SK-N-SH (cell line): ENCODE measurements around the gene ILF3. TPM values are rescaled to one million over a fixed set of nuclear protein-coding genes. Genes with fewer than 3 reads are reported as not detected.

Source experiments
- CTCF ChIA-PET: fragments of 300-600, 350-600 bp; formaldehyde crosslinking; extraction: SDS; loops from one replicate; lab custom pipeline; 2021; lab: Yijun Ruan, JAX
- POLR2A ChIA-PET: fragments of 350-600 bp; sonication (Branson Sonifier 250); formaldehyde crosslinking; extraction: SDS; loops from one replicate; lab custom pipeline; 2020; ENCODE audit warnings: antibody characterized with exemption, inconsistent platforms; lab: Yijun Ruan, JAX
- DNase-seq: peaks from one replicate; pipeline ENCODE4 v3.0.0; 2012
- H2AFZ ChIP-seq: fragments of 200-600 bp; sonication (generic); 2 replicates; pipeline ENCODE4 v1.8.1; 2016; ENCODE audit warnings: antibody characterized with exemption, mild to moderate bottlenecking, low read depth
- H3F3A ChIP-seq: fragments of 200-600 bp; sonication (generic); replicated peaks from 2 replicates; pipeline ENCODE3; 2016; ENCODE audit warnings: antibody characterized with exemption, mild to moderate bottlenecking; ENCODE audit not compliant: insufficient read depth
- H3K27ac ChIP-seq, 2 experiments: fragments of 200-500 bp in 1 of 2; fragments of 200-600 bp in 1 of 2; sonication (Bioruptor generic) in 1 of 2; sonication (generic), shearing (Covaris generic) in 1 of 2; 2 replicates each; pipeline versions ENCODE4 v1.5.1 to v1.6.1; 2014 to 2016; ENCODE audit warnings: low read depth in 2 of 2, inconsistent platforms in 1 of 2, low read length in 1 of 2, mild to moderate bottlenecking in 1 of 2, mixed read lengths in 1 of 2
- H3K27me3 ChIP-seq: fragments of 200-600 bp; sonication (generic), shearing (Covaris generic); 2 replicates; pipeline ENCODE4 v1.6.1; 2016; ENCODE audit warnings: mixed run types; ENCODE audit not compliant: insufficient read depth
- H3K36me3 ChIP-seq, 2 experiments: fragments of 200-500 bp in 1 of 2; fragments of 200-600 bp in 1 of 2; sonication (Bioruptor generic) in 1 of 2; sonication (generic) in 1 of 2; replicated peaks in 1 of 2; 2 replicates each; pipeline versions ENCODE3 to v1.5.1; 2014 to 2016; ENCODE audit warnings: low read length in 1 of 2, mild to moderate bottlenecking in 1 of 2; ENCODE audit not compliant: insufficient read depth in 2 of 2, control insufficient read depth in 1 of 2
- H3K4me1 ChIP-seq, 2 experiments: fragments of 200-500 bp in 1 of 2; fragments of 200-600 bp in 1 of 2; sonication (Bioruptor generic) in 1 of 2; sonication (generic), shearing (Covaris generic) in 1 of 2; 2 replicates each; pipeline versions ENCODE4 v1.5.1 to v1.6.1; 2014 to 2016; ENCODE audit warnings: low read depth in 1 of 2, low read length in 1 of 2, mixed run types in 1 of 2; ENCODE audit not compliant: insufficient read depth in 2 of 2, control insufficient read depth in 1 of 2
- H3K4me2 ChIP-seq: fragments of 200-600 bp; sonication (generic), shearing (Covaris generic); 2 replicates; pipeline ENCODE4 v1.6.1; 2017; ENCODE audit warnings: mixed run types
- H3K4me3 ChIP-seq, 2 experiments: fragments of 200-500 bp in 1 of 2; fragments of 200-600 bp in 1 of 2; sonication (Bioruptor generic) in 1 of 2; sonication (generic), shearing (Covaris generic) in 1 of 2; 2 replicates each; pipeline versions ENCODE4 v1.5.1 to v1.8.1; 2014 to 2016; ENCODE audit warnings: low read depth in 2 of 2, inconsistent platforms in 1 of 2, low read length in 1 of 2, mild to moderate bottlenecking in 1 of 2, mixed read lengths in 1 of 2, moderate library complexity in 1 of 2
- H3K79me2 ChIP-seq: fragments of 200-600 bp; sonication (generic); 2 replicates; pipeline ENCODE4 v1.8.1; 2017; ENCODE audit warnings: mild to moderate bottlenecking; ENCODE audit not compliant: insufficient read depth
- H3K9ac ChIP-seq: fragments of 200-600 bp; sonication (generic); 2 replicates; pipeline ENCODE4 v1.6.1; 2017; ENCODE audit warnings: mixed run types
- H3K9me2 ChIP-seq: fragments of 200-600 bp; sonication (generic); 2 replicates; pipeline ENCODE4 v1.6.1; 2017; ENCODE audit warnings: mixed run types
- H3K9me3 ChIP-seq: fragments of 200-600 bp; sonication (generic); 2 replicates; pipeline ENCODE4 v1.6.1; 2017; ENCODE audit warnings: mixed run types, mild to moderate bottlenecking, moderate library complexity
- H4K20me1 ChIP-seq: fragments of 200-600 bp; sonication (generic); 2 replicates; pipeline ENCODE4 v1.6.1; 2017; ENCODE audit warnings: mild to moderate bottlenecking, mixed run types; ENCODE audit not compliant: insufficient read depth
- CHD2 ChIP-seq: fragments of 150-350 bp; IDR thresholded peaks from 2 replicates; pipeline ENCODE4 v1.6.1; 2018; ENCODE audit warnings: low read length; ENCODE audit not compliant: partially characterized antibody
- EP300 ChIP-seq, 2 experiments: IDR thresholded peaks; 2 replicates each; pipeline versions ENCODE4 v1.4.0 to v1.6.1; 2012; ENCODE audit warnings: borderline replicate concordance in 1 of 2, low read depth in 1 of 2, low read length in 1 of 2
- GATA2 ChIP-seq: sonication (generic); formaldehyde crosslinking; IDR thresholded peaks from 2 replicates; pipeline ENCODE4 v1.5.0; 2020; ENCODE audit warnings: mild to moderate bottlenecking, missing genetic modification reagents
- JUND ChIP-seq: IDR thresholded peaks from 2 replicates; pipeline ENCODE4 v1.4.0; 2012
- POLR2AphosphoS5 ChIP-seq: IDR thresholded peaks from 2 replicates; pipeline ENCODE4 v1.6.1; 2012; ENCODE audit warnings: low read depth, low read length
- RAD21 ChIP-seq: IDR thresholded peaks from 2 replicates; pipeline ENCODE4 v1.6.1; 2012; ENCODE audit warnings: mild to moderate bottlenecking, low read length
- SMC3 ChIP-seq: IDR thresholded peaks from 2 replicates; pipeline ENCODE4 v1.6.1; 2012; ENCODE audit warnings: low read depth, low read length, improper control_type of control experiment
- WGBS: methylation state at CpG from one replicate; pipeline ENCODE4 v1.1.6; 2017; ENCODE audit warnings: low lambda C conversion rate; 5-methylcytosine and 5-hydroxymethylcytosine counted together
- polyA plus RNA-seq, 3 experiments: library from polyadenylated mRNA; depleted of rRNA; stranded (reverse); fragments of >200 nt; gene quantifications; 2 replicates each; pipeline ENCODE4 v1.2.3, GENCODE V29; 2012
- TF ChIP-seq, protein P1 (sequence below): fragments of 200-600 bp; sonication (generic); IDR thresholded peaks from 2 replicates; pipeline ENCODE4 v1.6.1; 2017; ENCODE audit warnings: antibody characterized with exemption, mild to moderate bottlenecking, moderate library complexity
- TF ChIP-seq, protein P2 (sequence below): IDR thresholded peaks from 2 replicates; pipeline ENCODE4 v1.6.1; 2012; ENCODE audit warnings: mild to moderate bottlenecking, low read depth, low read length, moderate library complexity
- TF ChIP-seq, protein P3 (sequence below): IDR thresholded peaks from 2 replicates; pipeline ENCODE4; 2012

The ILF3 gene
- polyA plus RNA-seq, 1 of the 3 experiments (the other 2 are of a cell fraction) = 229 TPM

DNA sequence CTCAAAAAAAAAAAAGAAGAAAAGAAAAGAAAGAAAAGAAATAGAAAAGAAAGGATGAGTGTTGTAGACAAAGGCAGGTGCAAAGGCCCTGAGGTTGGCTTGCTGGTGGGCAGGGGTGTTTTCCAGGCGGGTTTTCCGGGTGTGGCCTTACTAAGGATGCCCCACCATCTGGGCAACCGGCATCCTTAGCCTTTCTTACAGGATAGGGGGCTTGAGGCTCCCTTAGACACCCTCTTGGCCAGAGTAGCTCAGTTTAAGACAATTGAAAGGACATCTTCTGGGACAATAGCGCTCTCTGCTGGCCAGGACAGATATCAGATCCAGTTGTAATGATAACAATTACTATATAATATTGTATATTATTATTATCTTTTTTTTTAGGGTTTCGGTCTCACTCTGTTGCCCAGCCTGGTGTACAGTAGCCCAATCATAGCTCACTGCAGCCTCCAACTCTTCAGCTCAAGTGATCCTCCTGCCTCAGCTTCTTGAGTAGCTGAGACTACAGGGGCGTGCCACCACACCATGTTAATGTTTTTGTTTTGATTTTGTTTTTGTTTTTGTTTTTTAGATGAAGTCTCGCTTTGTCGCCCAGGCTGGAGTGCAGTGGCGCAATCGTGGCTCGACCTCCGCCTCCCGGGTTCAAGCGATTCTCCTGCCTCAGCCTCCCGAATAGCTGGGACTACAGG is 45.6 kb downstream of the ILF3 start:
- 33% methylated on average over 15 of the region's 15 CpGs for WGBS
- H3K27ac ChIP-seq = no peak overlapping the region
- H3K4me1 ChIP-seq = peaks cover 0 to 8% of the 10 kb centered on the region in 2 experiments; a peak in 1 of 4 replicates
- ChIA-PET CTCF (interaction anchor here (0.5 to 9.3 kb wide), 58 partner anchors 8 to 415 kb away, joined by 3 to 163 read pairs (median 4); partner anchors contain the start of genes DNM2, KRI1 and TMED1), POLR2A (interaction anchor here (2.2 kb wide), 1 partner anchor 18 kb away, joined by 7 read pairs; the partner anchor contains the start of gene DNM2)
- TF ChIP-seq RAD21 (peak; percentile 73), SMC3 (peak; percentile 39), JUND (no peak), EP300 (IDR thresholded peaks at IDR 0.05; ENCODE audit: borderline replicate concordance in 1 of 2, low read depth in 1 of 2, low read length in 1 of 2) (no peak)
- TF ChIP-seq, protein P1, sequence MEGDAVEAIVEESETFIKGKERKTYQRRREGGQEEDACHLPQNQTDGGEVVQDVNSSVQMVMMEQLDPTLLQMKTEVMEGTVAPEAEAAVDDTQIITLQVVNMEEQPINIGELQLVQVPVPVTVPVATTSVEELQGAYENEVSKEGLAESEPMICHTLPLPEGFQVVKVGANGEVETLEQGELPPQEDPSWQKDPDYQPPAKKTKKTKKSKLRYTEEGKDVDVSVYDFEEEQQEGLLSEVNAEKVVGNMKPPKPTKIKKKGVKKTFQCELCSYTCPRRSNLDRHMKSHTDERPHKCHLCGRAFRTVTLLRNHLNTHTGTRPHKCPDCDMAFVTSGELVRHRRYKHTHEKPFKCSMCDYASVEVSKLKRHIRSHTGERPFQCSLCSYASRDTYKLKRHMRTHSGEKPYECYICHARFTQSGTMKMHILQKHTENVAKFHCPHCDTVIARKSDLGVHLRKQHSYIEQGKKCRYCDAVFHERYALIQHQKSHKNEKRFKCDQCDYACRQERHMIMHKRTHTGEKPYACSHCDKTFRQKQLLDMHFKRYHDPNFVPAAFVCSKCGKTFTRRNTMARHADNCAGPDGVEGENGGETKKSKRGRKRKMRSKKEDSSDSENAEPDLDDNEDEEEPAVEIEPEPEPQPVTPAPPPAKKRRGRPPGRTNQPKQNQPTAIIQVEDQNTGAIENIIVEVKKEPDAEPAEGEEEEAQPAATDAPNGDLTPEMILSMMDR = peak; percentile 63
- no peak overlapping the region for H3K9ac ChIP-seq
- peaks cover 4% of the 10 kb centered on the region for H3K79me2 ChIP-seq
- DNase-seq = peak; percentile 55
- H3K4me2 ChIP-seq = no peak overlapping the region
- H3K9me2 ChIP-seq = no peaks in the 10 kb centered on the region
- peaks cover 7% of the 10 kb centered on the region for H4K20me1 ChIP-seq
- H3K4me3 ChIP-seq = no peak overlapping the region
- no peaks in the 10 kb centered on the region for H3K36me3 ChIP-seq
- no peaks in the 10 kb centered on the region for H3K9me3 ChIP-seq
- H3K27me3 ChIP-seq = no peaks in the 10 kb centered on the region
- H3F3A ChIP-seq = peaks cover 9% of the 10 kb centered on the region
- no peak overlapping the region for H2AFZ ChIP-seq

DNA sequence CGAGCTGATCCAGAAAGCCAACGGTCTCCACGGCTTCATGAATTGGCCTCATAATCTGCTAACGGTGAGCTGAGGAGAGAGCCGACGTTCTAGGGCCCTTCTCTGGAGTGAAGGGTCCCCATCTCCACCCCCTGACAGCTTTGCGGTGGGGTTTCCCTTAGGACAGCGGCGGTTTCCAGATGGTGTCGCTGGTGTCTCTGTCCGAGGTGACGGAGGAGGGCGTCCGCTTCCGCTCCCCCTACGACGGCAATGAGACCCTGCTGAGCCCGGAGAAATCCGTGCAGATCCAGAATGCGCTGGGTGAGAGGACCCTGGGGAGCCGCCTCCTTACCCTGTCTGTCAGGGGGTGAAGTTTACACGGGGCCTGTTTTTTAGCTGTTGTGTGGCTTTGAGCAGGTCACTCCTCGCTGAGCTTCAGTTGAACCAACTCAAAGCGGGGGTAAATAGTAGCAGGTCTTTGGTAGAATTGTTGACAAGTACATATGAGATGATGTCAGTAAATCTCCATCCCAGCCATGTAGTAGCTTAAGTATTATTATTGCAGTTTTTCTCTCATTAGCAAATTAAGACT is 47.9 kb downstream of the ILF3 start:
- H3K27me3 ChIP-seq = no peaks in the 10 kb centered on the region
- peaks cover 4% of the 10 kb centered on the region for H3K79me2 ChIP-seq
- no peaks in the 10 kb centered on the region for H3K36me3 ChIP-seq
- H3F3A ChIP-seq = no peaks in the 10 kb centered on the region
- TF ChIP-seq POLR2AphosphoS5 = no peak
- no peak for TF ChIP-seq GATA2 (CRISPR knock-in tag)
- no peak for TF ChIP-seq CHD2
- TF ChIP-seq, protein P2, sequence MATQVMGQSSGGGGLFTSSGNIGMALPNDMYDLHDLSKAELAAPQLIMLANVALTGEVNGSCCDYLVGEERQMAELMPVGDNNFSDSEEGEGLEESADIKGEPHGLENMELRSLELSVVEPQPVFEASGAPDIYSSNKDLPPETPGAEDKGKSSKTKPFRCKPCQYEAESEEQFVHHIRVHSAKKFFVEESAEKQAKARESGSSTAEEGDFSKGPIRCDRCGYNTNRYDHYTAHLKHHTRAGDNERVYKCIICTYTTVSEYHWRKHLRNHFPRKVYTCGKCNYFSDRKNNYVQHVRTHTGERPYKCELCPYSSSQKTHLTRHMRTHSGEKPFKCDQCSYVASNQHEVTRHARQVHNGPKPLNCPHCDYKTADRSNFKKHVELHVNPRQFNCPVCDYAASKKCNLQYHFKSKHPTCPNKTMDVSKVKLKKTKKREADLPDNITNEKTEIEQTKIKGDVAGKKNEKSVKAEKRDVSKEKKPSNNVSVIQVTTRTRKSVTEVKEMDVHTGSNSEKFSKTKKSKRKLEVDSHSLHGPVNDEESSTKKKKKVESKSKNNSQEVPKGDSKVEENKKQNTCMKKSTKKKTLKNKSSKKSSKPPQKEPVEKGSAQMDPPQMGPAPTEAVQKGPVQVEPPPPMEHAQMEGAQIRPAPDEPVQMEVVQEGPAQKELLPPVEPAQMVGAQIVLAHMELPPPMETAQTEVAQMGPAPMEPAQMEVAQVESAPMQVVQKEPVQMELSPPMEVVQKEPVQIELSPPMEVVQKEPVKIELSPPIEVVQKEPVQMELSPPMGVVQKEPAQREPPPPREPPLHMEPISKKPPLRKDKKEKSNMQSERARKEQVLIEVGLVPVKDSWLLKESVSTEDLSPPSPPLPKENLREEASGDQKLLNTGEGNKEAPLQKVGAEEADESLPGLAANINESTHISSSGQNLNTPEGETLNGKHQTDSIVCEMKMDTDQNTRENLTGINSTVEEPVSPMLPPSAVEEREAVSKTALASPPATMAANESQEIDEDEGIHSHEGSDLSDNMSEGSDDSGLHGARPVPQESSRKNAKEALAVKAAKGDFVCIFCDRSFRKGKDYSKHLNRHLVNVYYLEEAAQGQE = peak; percentile 84
- TF ChIP-seq EP300 (IDR thresholded peaks at IDR 0.05; ENCODE audit: borderline replicate concordance in 1 of 2, low read depth in 1 of 2, low read length in 1 of 2) = no peak
- peak; percentile 35 for TF ChIP-seq RAD21
- TF ChIP-seq, protein P3, sequence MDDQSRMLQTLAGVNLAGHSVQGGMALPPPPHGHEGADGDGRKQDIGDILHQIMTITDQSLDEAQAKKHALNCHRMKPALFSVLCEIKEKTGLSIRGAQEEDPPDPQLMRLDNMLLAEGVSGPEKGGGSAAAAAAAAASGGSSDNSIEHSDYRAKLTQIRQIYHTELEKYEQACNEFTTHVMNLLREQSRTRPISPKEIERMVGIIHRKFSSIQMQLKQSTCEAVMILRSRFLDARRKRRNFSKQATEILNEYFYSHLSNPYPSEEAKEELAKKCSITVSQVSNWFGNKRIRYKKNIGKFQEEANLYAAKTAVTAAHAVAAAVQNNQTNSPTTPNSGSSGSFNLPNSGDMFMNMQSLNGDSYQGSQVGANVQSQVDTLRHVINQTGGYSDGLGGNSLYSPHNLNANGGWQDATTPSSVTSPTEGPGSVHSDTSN = no peak
- peak overlapping the region; percentile 45 to 46; a peak in 2 of 4 replicates for H3K27ac ChIP-seq
- no peaks in the 10 kb centered on the region for H4K20me1 ChIP-seq
- H3K4me3 ChIP-seq = peak overlapping the region; percentile 69 to 70
- H3K9me3 ChIP-seq = no peaks in the 10 kb centered on the region
- H3K9me2 ChIP-seq = no peaks in the 10 kb centered on the region
- peak overlapping the region; percentile 68; the same call in 1 of the 2 replicates for H3K9ac ChIP-seq
- ChIA-PET CTCF (interaction anchor here (0.7 to 9.3 kb wide), 26 partner anchors 11 to 298 kb away, joined by 3 to 163 read pairs (median 6); partner anchors contain the start of genes CDC37, DNM2 and TMED1), POLR2A (interaction anchor here (1.0 to 2.2 kb wide), 3 partner anchors 15 to 162 kb away, joined by 4 to 7 read pairs (median 4); partner anchors contain the start of genes DNM2 and TMED1)
- peak overlapping the region; percentile 96 for H3K4me2 ChIP-seq
- peak overlapping the region; percentile 100; the same call in 1 of the 2 replicates for H2AFZ ChIP-seq
- 16% methylated on average over 12 of the region's 24 CpGs for WGBS
- H3K4me1 ChIP-seq = no peaks in the 10 kb centered on the region; a peak in 1 of 4 replicates
- DNase-seq = peak; percentile 82
